Measurements from ENCODE around the gene EYA2.

DNA sequence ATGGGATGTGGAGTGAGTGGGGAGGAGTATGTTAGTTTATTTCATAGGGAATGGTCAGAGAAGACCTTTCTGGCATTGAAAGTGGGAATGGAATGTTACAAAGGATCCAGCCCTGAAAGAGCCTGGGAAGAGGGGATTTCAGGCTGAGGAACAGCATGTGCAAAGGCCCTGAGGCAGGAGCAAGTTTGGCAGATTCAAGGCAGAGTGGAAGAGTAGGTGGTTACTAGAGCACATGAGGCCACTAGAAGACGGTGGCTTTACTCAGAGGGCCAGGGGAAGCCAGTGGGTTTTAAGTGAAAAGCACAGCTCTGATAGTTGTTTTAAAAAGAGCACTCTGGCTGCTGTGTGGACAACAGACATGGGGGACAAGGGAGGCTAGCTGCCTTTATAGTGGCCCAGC, 234.7 kb downstream of the EYA2 start:
- TF ChIP-seq, protein P1, sequence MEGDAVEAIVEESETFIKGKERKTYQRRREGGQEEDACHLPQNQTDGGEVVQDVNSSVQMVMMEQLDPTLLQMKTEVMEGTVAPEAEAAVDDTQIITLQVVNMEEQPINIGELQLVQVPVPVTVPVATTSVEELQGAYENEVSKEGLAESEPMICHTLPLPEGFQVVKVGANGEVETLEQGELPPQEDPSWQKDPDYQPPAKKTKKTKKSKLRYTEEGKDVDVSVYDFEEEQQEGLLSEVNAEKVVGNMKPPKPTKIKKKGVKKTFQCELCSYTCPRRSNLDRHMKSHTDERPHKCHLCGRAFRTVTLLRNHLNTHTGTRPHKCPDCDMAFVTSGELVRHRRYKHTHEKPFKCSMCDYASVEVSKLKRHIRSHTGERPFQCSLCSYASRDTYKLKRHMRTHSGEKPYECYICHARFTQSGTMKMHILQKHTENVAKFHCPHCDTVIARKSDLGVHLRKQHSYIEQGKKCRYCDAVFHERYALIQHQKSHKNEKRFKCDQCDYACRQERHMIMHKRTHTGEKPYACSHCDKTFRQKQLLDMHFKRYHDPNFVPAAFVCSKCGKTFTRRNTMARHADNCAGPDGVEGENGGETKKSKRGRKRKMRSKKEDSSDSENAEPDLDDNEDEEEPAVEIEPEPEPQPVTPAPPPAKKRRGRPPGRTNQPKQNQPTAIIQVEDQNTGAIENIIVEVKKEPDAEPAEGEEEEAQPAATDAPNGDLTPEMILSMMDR (conservative IDR thresholded peaks at IDR 0.05; ENCODE audit: low read length), result no peak
- TF ChIP-seq EZH2phosphoT487 (IDR thresholded peaks at IDR 0.05; ENCODE audit: borderline replicate concordance), result no peak

Measured in Loucy (cell line).